ENCODE measurements around the gene ARL11.

The ARL11 gene

GRCh38 chr13:49649963-49650312 lies 21.6 kb downstream of the ARL11 start:
- Histone ChIP-seq H3K4me2 (ENCODE audit: low read length) (no peak overlapping the region), H3K27ac (ENCODE audit: low read depth, low read length) (no peak overlapping the region), H3K9ac (ENCODE audit: low read length) (no peak overlapping the region), H3K27me3 (ENCODE audit: insufficient read depth, low read length) (no peaks in the 10 kb centered on the region), H2BK12ac (ENCODE audit: low read length) (no peak overlapping the region), H3K4ac (ENCODE audit: low read depth, low read length) (no peak overlapping the region), H4K8ac (ENCODE audit: low read depth, low read length) (no peak overlapping the region), H2BK120ac (ENCODE audit: insufficient read depth, low read length, poor library complexity) (no peak overlapping the region), H4K12ac (ENCODE audit: low read depth, low read length) (no peak overlapping the region), H3K4me3 (ENCODE audit: low read depth, low read length) (no peak overlapping the region), H3K18ac (ENCODE audit: low read length) (no peak overlapping the region), H3K23ac (ENCODE audit: low read length) (no peak overlapping the region), H2AFZ (ENCODE audit: insufficient read depth, low read length, poor library complexity) (no peak overlapping the region), H3K4me1 (ENCODE audit: control insufficient read depth in 1 of 2, insufficient read depth in 2 of 2, low read length in 2 of 2) (no peaks in the 10 kb centered on the region), H3K9me3 (ENCODE audit: insufficient read depth, low read depth, low read length) (no peaks in the 10 kb centered on the region), H4K91ac (ENCODE audit: low read depth, low read length) (no peak overlapping the region), H2BK5ac (ENCODE audit: low read depth, low read length, poor library complexity) (no peak overlapping the region), H2AK5ac (ENCODE audit: low read length) (no peak overlapping the region), H3K36me3 (ENCODE audit: control insufficient read depth in 1 of 2, insufficient read depth in 2 of 2, low read length in 2 of 2) (no peaks in the 10 kb centered on the region), H3K79me1 (ENCODE audit: low read length) (no peaks in the 10 kb centered on the region), H3K79me2 (ENCODE audit: control insufficient read depth, insufficient read depth, low read length, poor library complexity) (no peaks in the 10 kb centered on the region), H3K14ac (ENCODE audit: low read length) (no peak overlapping the region)
- no peak for DNase-seq
- no CpG with 5 or more reads among the region's 2 CpGs for WGBS (ENCODE audit: extremely low coverage, insufficient coverage, insufficient read length)

- no peak overlapping the region for H2AK5ac ChIP-seq (ENCODE audit: low read length)
- no peak overlapping the region for H3K14ac ChIP-seq (ENCODE audit: low read length)
- no peaks in the 10 kb centered on the region for H3K4me1 ChIP-seq (ENCODE audit: control insufficient read depth in 1 of 2, insufficient read depth in 2 of 2, low read length in 2 of 2)
- no peak overlapping the region for H2BK5ac ChIP-seq (ENCODE audit: low read depth, low read length, poor library complexity)
- no peaks in the 10 kb centered on the region for H3K79me1 ChIP-seq (ENCODE audit: low read length)
- no peaks in the 10 kb centered on the region for H3K79me2 ChIP-seq (ENCODE audit: control insufficient read depth, insufficient read depth, low read length, poor library complexity)
- DNase-seq = no peak
- no peak overlapping the region for H2BK120ac ChIP-seq (ENCODE audit: insufficient read depth, low read length, poor library complexity)
- no peak overlapping the region for H4K91ac ChIP-seq (ENCODE audit: low read depth, low read length)
- H3K27me3 ChIP-seq (ENCODE audit: insufficient read depth, low read length) = no peaks in the 10 kb centered on the region
- no peak overlapping the region for H3K4me3 ChIP-seq (ENCODE audit: low read depth, low read length)
- no peak overlapping the region for H2BK12ac ChIP-seq (ENCODE audit: low read length)
- no peak overlapping the region for H2AFZ ChIP-seq (ENCODE audit: insufficient read depth, low read length, poor library complexity)
- H4K12ac ChIP-seq (ENCODE audit: low read depth, low read length) = no peak overlapping the region
- no peak overlapping the region for H3K4me2 ChIP-seq (ENCODE audit: low read length)
- H3K23ac ChIP-seq (ENCODE audit: low read length) = no peak overlapping the region
- H3K9me3 ChIP-seq (ENCODE audit: insufficient read depth, low read depth, low read length) = no peaks in the 10 kb centered on the region
- H3K27ac ChIP-seq (ENCODE audit: low read depth, low read length) = no peak overlapping the region
- H3K9ac ChIP-seq (ENCODE audit: low read length) = no peak overlapping the region
- no peaks in the 10 kb centered on the region for H3K36me3 ChIP-seq (ENCODE audit: control insufficient read depth in 1 of 2, insufficient read depth in 2 of 2, low read length in 2 of 2)
- no peak overlapping the region for H3K4ac ChIP-seq (ENCODE audit: low read depth, low read length)
- no peak overlapping the region for H3K18ac ChIP-seq (ENCODE audit: low read length)
- no peak overlapping the region for H4K8ac ChIP-seq (ENCODE audit: low read depth, low read length)
- whole genome bisulfite sequencing (ENCODE audit: extremely low coverage, insufficient coverage, insufficient read length) = no CpG with 5 or more reads among the region's 17 CpGs
Observed at GRCh38 chr13:49651570-49652354, 23.5 kb downstream of the ARL11 start.

- Histone ChIP-seq H2AFZ (ENCODE audit: insufficient read depth, low read length, poor library complexity) (no peak overlapping the region), H3K79me2 (ENCODE audit: control insufficient read depth, insufficient read depth, low read length, poor library complexity) (no peaks in the 10 kb centered on the region), H3K4me2 (ENCODE audit: low read length) (no peak overlapping the region), H2BK5ac (ENCODE audit: low read depth, low read length, poor library complexity) (no peak overlapping the region), H4K12ac (ENCODE audit: low read depth, low read length) (no peak overlapping the region), H3K36me3 (ENCODE audit: control insufficient read depth in 1 of 2, insufficient read depth in 2 of 2, low read length in 2 of 2) (no peaks in the 10 kb centered on the region), H3K79me1 (ENCODE audit: low read length) (no peaks in the 10 kb centered on the region), H3K27me3 (ENCODE audit: insufficient read depth, low read length) (no peaks in the 10 kb centered on the region), H2BK120ac (ENCODE audit: insufficient read depth, low read length, poor library complexity) (no peak overlapping the region), H2BK12ac (ENCODE audit: low read length) (no peak overlapping the region), H3K18ac (ENCODE audit: low read length) (no peak overlapping the region), H4K91ac (ENCODE audit: low read depth, low read length) (no peak overlapping the region), H3K27ac (ENCODE audit: low read depth, low read length) (no peak overlapping the region), H3K14ac (ENCODE audit: low read length) (no peak overlapping the region), H3K4ac (ENCODE audit: low read depth, low read length) (no peak overlapping the region), H3K9ac (ENCODE audit: low read length) (no peak overlapping the region), H3K23ac (ENCODE audit: low read length) (no peak overlapping the region), H3K4me3 (ENCODE audit: low read depth, low read length) (no peak overlapping the region), H2AK5ac (ENCODE audit: low read length) (no peak overlapping the region), H3K4me1 (ENCODE audit: control insufficient read depth in 1 of 2, insufficient read depth in 2 of 2, low read length in 2 of 2) (no peaks in the 10 kb centered on the region), H4K8ac (ENCODE audit: low read depth, low read length) (no peak overlapping the region), H3K9me3 (ENCODE audit: insufficient read depth, low read depth, low read length) (no peaks in the 10 kb centered on the region)
- DNase-seq = peak; percentile 14 to 61
- WGBS (ENCODE audit: extremely low coverage, insufficient coverage, insufficient read length) = no CpG with 5 or more reads among the region's 16 CpGs
Observed at GRCh38 chr13:49652355-49653305, 24.3 kb downstream of the ARL11 start.

GRCh38 chr13:49653478-49653877 lies 25.2 kb downstream of the ARL11 start:
- Histone ChIP-seq H3K4me3 (ENCODE audit: low read depth, low read length) (no peak overlapping the region), H3K4ac (ENCODE audit: low read depth, low read length) (no peak overlapping the region), H2BK5ac (ENCODE audit: low read depth, low read length, poor library complexity) (no peak overlapping the region), H4K8ac (ENCODE audit: low read depth, low read length) (no peak overlapping the region), H2BK120ac (ENCODE audit: insufficient read depth, low read length, poor library complexity) (no peak overlapping the region), H3K23ac (ENCODE audit: low read length) (no peak overlapping the region), H3K79me1 (ENCODE audit: low read length) (no peaks in the 10 kb centered on the region), H3K9me3 (ENCODE audit: insufficient read depth, low read depth, low read length) (no peaks in the 10 kb centered on the region), H3K79me2 (ENCODE audit: control insufficient read depth, insufficient read depth, low read length, poor library complexity) (no peaks in the 10 kb centered on the region), H3K4me1 (ENCODE audit: control insufficient read depth in 1 of 2, insufficient read depth in 2 of 2, low read length in 2 of 2) (no peaks in the 10 kb centered on the region), H2AK5ac (ENCODE audit: low read length) (no peak overlapping the region), H3K14ac (ENCODE audit: low read length) (no peak overlapping the region), H3K27ac (ENCODE audit: low read depth, low read length) (no peak overlapping the region), H3K36me3 (ENCODE audit: control insufficient read depth in 1 of 2, insufficient read depth in 2 of 2, low read length in 2 of 2) (no peaks in the 10 kb centered on the region), H2BK12ac (ENCODE audit: low read length) (no peak overlapping the region), H3K9ac (ENCODE audit: low read length) (no peak overlapping the region), H3K18ac (ENCODE audit: low read length) (no peak overlapping the region), H4K12ac (ENCODE audit: low read depth, low read length) (no peak overlapping the region), H3K4me2 (ENCODE audit: low read length) (no peak overlapping the region), H3K27me3 (ENCODE audit: insufficient read depth, low read length) (no peaks in the 10 kb centered on the region), H2AFZ (ENCODE audit: insufficient read depth, low read length, poor library complexity) (no peak overlapping the region), H4K91ac (ENCODE audit: low read depth, low read length) (no peak overlapping the region)
- DNase-seq = peak in 1 of 2 donors; percentile 25

Measured in trophoblast cell (in vitro differentiated cells and primary cell).